Kidney epithelial cell (primary cell): ENCODE results near the gene SNTG2. TPM values are rescaled to one million over a fixed set of nuclear protein-coding genes. Genes with fewer than 3 reads are reported as not detected.

ENCODE experiments used
- DNase-seq: peaks from one replicate; pipeline ENCODE4 v3.0.0-alpha.2; 2010; ENCODE audit warnings: low read depth
- H3K27me3 ChIP-seq: 2 replicates; pipeline ENCODE4 v1.6.0; 2011; ENCODE audit warnings: low read length; ENCODE audit not compliant: control insufficient read depth, insufficient read depth
- H3K36me3 ChIP-seq: 2 replicates; pipeline ENCODE4 v1.5.1; 2011; ENCODE audit warnings: low read length; ENCODE audit not compliant: control insufficient read depth, insufficient read depth
- H3K4me3 ChIP-seq: 2 replicates; pipeline ENCODE4 v1.5.1; 2011; ENCODE audit warnings: low read depth, mild to moderate bottlenecking, control low read depth, low read length
- total RNA-seq: library from RNA; depleted of rRNA; stranded (reverse); fragments of >200 nt; gene quantifications from 2 replicates; pipeline ENCODE4 v1.2.3, GENCODE V29; 2015
- TF ChIP-seq, protein P1 (sequence below): IDR thresholded peaks from 2 replicates; pipeline ENCODE4 v1.5.1; 2011; ENCODE audit warnings: mild to moderate bottlenecking, moderate library complexity, low read length, control low read depth, inconsistent platforms; ENCODE audit not compliant: insufficient read depth, poor library complexity, severe bottlenecking

Gene SNTG2
- total RNA-seq, 1 donor from 2014 or later: 0.38 TPM

DNA sequence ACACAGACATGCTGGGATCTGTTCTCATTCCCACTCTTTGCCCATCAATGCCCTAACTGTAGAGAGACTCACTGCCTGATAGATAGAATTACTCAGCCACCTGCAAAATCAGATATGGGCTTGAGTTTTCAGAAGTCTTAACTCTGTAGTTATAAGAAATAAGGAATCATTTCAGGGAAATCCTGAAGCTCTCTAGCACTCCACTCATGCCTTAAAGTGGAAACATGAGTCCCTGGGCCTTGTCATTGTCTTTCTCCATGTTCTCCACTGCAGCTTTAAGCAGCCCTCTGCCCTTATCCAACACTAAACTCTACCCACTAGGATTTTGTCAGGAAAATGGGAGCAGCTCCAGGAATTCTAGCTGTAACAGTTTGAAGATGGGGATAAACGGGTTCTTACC is 192.5 kb downstream of the SNTG2 start:
- no peak overlapping the region for H3K4me3 ChIP-seq
- H3K27me3 ChIP-seq: no peaks in the 10 kb centered on the region
- TF ChIP-seq, protein P1, sequence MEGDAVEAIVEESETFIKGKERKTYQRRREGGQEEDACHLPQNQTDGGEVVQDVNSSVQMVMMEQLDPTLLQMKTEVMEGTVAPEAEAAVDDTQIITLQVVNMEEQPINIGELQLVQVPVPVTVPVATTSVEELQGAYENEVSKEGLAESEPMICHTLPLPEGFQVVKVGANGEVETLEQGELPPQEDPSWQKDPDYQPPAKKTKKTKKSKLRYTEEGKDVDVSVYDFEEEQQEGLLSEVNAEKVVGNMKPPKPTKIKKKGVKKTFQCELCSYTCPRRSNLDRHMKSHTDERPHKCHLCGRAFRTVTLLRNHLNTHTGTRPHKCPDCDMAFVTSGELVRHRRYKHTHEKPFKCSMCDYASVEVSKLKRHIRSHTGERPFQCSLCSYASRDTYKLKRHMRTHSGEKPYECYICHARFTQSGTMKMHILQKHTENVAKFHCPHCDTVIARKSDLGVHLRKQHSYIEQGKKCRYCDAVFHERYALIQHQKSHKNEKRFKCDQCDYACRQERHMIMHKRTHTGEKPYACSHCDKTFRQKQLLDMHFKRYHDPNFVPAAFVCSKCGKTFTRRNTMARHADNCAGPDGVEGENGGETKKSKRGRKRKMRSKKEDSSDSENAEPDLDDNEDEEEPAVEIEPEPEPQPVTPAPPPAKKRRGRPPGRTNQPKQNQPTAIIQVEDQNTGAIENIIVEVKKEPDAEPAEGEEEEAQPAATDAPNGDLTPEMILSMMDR: no peak
- H3K36me3 ChIP-seq: no peaks in the 10 kb centered on the region
- DNase-seq: no peak

DNA sequence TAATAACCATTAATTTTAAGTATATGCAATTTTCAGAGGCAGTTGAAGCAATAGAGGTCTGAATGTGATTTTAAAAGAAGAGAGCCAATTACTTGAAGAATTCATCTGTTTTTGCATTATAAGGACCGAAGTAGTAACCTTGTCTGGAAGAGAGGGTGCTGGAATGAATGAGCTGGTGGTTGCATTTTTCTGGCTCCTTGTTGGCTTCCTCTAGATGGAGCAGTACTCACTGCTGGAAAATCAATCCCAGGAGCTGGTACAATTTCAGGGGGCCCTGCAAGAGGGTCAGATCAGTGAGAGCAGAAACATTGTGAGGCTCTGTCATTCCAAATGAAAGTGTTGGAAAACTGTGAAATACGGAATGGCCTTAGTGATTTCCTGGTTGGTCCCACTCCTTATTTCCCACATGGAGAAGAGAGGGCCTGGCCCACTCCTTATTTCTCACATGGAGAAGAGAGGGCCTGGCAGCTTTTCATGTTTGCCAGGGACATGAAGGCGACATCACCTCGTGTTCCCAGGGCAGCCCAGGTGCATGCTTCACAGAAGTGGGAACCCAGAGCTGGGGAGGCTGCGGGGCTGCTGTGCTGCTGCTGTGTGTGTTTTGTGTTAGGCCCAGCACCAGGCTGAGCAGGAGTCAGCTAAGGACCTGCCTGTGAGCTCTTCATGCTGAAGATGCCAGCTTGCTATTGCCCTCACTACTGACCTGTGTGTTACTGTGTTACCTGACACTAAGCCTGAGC is 197.4 kb downstream of the SNTG2 start:
- DNase-seq: no peak
- H3K36me3 ChIP-seq: no peaks in the 10 kb centered on the region
- H3K4me3 ChIP-seq: no peak overlapping the region
- no peaks in the 10 kb centered on the region for H3K27me3 ChIP-seq
- TF ChIP-seq, protein P1: no peak

DNA sequence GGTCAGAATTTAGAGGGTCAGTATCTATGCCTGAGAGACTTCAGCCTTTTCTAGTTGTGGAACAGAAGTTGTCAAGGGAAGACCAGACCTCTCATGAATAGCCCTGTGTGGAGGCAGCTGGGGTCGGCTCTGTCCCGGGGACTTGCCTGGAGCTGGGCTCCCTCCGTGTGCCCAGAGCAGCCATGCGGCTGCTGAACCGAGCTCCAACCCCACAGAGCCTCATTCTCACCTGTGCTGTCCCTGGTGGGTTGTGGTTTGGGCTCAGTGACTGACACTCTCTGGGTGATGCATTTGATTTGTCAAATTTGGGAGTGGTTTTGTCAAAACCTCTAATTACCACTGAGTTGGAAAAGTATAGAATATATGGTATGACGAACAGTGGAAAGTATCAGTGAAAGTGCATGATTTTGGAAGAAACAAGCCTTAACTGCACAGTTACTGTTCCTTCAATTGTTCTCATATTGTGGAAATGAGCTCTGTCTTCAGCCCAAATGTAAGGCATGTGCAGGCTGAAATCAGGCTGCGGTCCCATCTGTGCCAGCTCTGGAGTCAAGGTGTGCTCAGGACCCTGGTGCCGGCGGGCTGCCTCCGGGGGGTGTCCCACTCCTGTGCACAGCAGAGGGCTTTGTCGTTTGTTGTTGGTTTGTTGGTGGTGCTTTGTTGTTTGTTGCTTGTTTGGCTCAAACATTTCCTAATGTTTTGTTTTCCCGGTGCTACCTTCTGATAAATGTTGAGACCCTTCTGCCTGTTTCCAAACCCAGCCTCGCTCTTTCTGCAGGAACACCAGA is 200.3 kb downstream of the SNTG2 start:
- no peak for DNase-seq
- Histone ChIP-seq H3K27me3 (no peaks in the 10 kb centered on the region), H3K4me3 (no peak overlapping the region), H3K36me3 (no peaks in the 10 kb centered on the region)
- TF ChIP-seq, protein P1: no peak

DNA sequence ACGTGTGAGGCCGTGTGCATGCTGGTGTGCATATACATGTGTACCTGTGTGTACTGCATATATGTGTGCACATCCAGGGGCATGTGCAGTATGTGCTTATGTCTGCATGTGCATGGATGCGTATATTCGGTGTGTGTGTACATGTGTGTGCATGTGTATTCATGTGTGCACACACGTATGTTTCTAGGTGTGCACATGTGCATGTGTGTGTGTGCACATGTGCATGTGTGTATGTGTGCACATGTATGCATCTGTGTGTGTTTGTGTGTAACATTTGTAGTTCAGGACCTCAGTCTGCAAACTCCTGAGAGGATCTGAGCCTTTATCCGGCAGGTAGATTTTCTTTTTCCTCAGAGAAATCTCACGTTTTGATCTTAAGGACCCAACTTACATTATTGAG is 201.7 kb downstream of the SNTG2 start:
- Histone ChIP-seq H3K36me3 (no peaks in the 10 kb centered on the region), H3K4me3 (no peak overlapping the region), H3K27me3 (no peaks in the 10 kb centered on the region)
- TF ChIP-seq, protein P1: no peak
- no peak for DNase-seq

DNA sequence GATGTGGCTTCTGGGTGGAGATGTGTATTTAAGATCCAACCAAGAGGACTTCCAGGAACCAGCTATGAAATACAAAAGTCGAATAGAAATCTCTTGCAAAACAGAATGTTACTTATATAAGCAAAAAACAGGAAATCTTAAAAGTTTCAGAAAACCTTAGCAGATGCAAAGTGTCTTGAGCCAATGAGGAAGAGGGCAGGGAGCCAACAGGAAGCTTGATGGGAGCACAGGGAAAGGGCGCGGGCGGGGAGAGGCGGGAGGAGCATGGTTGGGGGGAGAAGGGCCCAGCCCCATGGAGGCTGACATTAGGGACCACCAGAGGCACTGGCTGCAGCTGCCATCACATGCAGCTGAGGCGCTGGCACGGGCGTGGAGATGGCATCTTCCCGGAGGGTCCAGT is 203.3 kb downstream of the SNTG2 start:
- Histone ChIP-seq H3K4me3 (no peak overlapping the region), H3K27me3 (no peaks in the 10 kb centered on the region), H3K36me3 (no peaks in the 10 kb centered on the region)
- TF ChIP-seq, protein P1: no peak
- DNase-seq: no peak
